ENCODE results near the gene SSX2IP. TPM values are rescaled to one million over a fixed set of nuclear protein-coding genes. Genes with fewer than 3 reads are reported as not detected.

SSX2IP gene
- total RNA-seq, 4 donors from 2014 or later = 1.9 to 8.0 (median 3.9) TPM

DNA sequence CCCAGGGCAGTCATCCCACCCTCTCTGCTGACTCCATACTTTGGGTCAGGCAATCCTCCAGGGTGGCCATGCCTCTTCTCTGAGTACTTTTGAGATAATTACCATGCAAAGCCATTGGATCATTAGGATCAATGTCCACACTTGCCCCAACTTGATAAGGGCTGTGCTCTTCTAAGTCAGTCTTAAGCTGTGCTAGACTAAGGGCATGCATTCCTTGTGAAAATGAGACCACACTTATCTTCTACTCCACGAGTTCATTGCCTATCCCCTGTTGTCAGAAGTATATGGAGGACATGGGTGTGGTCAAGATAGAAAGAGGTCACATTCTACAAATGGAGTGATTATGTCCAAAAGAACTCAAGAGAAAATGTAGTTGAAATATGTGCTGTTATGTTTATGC, 18.9 kb upstream of the SSX2IP start:
- ATAC-seq (ENCODE audit: low FRiP score) (no peak), DNase-seq (ENCODE audit: low spot score) (no peak)
- TF ChIP-seq, protein P1, sequence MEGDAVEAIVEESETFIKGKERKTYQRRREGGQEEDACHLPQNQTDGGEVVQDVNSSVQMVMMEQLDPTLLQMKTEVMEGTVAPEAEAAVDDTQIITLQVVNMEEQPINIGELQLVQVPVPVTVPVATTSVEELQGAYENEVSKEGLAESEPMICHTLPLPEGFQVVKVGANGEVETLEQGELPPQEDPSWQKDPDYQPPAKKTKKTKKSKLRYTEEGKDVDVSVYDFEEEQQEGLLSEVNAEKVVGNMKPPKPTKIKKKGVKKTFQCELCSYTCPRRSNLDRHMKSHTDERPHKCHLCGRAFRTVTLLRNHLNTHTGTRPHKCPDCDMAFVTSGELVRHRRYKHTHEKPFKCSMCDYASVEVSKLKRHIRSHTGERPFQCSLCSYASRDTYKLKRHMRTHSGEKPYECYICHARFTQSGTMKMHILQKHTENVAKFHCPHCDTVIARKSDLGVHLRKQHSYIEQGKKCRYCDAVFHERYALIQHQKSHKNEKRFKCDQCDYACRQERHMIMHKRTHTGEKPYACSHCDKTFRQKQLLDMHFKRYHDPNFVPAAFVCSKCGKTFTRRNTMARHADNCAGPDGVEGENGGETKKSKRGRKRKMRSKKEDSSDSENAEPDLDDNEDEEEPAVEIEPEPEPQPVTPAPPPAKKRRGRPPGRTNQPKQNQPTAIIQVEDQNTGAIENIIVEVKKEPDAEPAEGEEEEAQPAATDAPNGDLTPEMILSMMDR (IDR thresholded peaks at IDR 0.05) = no peak

DNA sequence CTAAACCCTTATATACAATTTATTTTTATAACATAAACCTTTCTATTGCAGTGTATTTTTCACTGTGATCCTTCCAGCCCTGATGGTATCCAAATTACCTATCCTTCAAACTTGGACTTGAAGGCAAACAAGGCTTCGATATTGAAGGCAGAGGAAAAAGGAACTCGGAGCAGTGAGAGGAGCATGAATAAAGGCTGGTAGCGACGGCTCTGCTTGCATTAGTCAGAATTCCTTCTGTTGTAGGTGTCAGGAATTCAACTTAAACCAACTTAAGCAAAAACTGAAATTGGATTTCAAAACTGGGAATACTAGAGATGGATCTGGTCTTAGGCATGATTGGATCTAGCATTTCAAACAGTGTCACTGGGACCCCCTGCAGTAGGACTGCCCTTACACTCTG, 17.8 kb upstream of the SSX2IP start:
- ATAC-seq (ENCODE audit: low FRiP score) = no peak

DNA sequence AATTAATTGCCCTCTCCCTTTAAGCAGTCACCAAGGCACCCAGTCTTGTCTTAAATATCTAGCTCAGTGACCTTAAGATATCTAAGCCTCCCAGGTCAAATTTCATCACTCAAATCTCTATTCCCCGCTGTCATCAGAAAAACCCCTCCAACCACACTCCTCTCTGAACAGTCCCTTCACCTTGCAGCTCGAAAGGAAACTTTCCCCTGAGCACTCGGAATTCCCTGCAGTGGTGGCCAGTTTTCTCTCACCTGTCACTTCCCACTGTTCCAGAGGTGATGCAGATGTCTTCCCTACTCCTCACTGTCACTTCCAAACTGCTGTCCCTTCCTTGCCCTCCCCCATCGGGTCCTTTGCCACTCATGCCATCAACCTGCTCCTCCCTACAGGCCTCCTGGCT, 15.3 kb upstream of the SSX2IP start:
- no peak for DNase-seq (ENCODE audit: low spot score)
- no peak for ATAC-seq (ENCODE audit: low FRiP score)
- TF ChIP-seq, protein P1 (IDR thresholded peaks at IDR 0.05) = no peak

More for the DNA sequence above, 17.8 kb upstream of the SSX2IP start:
- DNase-seq (ENCODE audit: low spot score) = no peak
- TF ChIP-seq, protein P1 (IDR thresholded peaks at IDR 0.05) = no peak

DNA sequence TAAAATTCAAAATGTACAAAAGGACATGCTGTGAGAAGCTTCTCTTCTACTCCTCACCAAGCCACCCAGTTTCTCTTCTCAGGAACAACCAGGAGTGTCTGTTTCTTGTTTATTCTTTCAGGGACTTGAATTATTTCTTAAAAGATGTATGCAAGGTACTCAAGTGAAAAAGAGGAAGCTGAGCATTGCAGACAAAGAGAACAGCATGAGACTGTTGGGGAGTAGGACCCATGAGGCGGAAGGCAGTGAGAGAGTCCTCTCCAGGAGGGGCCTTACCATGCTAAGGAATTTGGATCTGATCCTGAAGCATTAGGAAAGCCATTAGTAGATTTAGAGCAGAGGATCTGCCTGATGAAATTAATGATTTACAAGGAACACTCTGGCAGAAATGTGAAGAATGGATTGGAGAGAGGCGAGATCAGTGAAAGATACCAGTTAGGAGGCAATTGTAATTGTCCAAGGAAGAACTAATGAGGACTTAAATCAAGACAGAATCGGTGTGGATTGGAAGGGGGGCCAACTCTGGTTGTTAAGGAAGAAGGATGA, 14.7 kb upstream of the SSX2IP start:
- no peak for ATAC-seq (ENCODE audit: low FRiP score)
- TF ChIP-seq, protein P1 (IDR thresholded peaks at IDR 0.05) = no peak
- DNase-seq (ENCODE audit: low spot score) = no peak

DNA sequence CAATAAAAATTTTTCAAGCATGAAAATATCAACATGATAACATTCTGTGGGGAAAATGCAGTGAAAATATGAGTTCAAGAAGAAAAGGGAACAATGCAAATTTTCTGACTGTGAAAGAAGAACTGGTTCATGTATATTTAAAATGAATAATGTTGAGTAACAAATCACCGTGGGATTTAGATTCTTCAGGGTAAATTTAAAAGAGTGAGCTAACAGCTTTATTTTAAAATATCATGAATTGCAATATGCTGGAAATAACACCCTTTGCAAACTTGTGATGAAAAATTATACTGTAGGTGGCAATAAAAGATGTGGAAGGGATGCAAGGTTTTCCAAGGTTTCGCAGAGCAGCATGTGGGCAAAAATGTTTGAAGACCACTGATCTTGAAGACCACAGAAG, 13.2 kb upstream of the SSX2IP start:
- no peak for ATAC-seq (ENCODE audit: low FRiP score)
- TF ChIP-seq, protein P1 (IDR thresholded peaks at IDR 0.05) = no peak
- no peak for DNase-seq (ENCODE audit: low spot score)

DNA sequence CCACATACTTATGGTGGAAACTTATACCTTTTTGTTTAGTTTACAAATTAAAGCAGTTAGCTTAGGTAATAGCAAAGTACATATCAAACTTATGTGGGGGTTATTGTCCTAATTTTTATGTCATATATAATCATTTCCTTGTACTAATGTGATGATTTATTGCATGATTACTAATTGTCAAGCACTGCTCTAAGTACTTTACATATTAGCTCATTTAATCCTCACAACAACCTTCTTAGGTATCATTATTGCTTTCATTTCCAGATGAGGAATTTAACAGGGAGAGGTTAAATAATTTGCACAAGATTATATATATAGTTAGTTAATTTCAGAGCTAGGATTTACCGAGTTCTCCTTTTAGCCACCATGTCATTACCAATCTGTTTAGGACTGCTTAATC, 11.9 kb upstream of the SSX2IP start:
- ATAC-seq (ENCODE audit: low FRiP score) (no peak), DNase-seq (ENCODE audit: low spot score) (no peak)
- TF ChIP-seq, protein P1 (IDR thresholded peaks at IDR 0.05) = no peak

DNA sequence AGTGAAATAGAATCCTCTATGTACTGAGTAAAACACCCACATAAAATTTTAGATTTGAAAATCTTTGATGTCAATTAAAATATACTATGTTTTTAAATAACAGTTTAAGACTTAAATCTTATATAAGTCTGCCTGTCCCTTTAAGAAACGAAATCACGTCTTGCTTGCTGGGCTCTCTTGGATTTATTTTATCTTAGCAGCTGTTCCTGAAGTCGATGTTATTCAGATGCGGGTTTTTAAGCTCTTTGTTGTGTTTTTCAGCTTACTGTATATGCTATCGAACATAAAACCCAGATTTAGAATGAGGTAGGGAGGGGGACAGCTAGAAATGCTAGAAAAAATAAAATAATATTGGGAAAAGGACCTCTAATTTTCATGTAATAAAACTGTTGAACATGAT, 11.1 kb upstream of the SSX2IP start:
- no peak for ATAC-seq (ENCODE audit: low FRiP score)
- no peak for DNase-seq (ENCODE audit: low spot score)
- TF ChIP-seq, protein P1 (IDR thresholded peaks at IDR 0.05) = no peak

All from omental fat pad (tissue), 4 donors.